Neural cell (in vitro differentiated cells): ENCODE results near the gene LOXHD1. TPM values are rescaled to one million over a fixed set of nuclear protein-coding genes. Genes with fewer than 3 reads are reported as not detected.

Source experiments
- H2AFZ ChIP-seq: fragments of 200-600, 300-800 bp; sonication (generic), shearing (Covaris generic); 2 replicates; pipeline ENCODE4 v1.6.0; 2014; ENCODE audit warnings: low read depth, mild to moderate bottlenecking, antibody characterized with exemption, low read length, moderate library complexity
- H3F3A ChIP-seq: fragments of 200-600 bp; shearing (Covaris generic); 2 replicates; pipeline ENCODE4 v1.6.1; 2016; ENCODE audit warnings: mild to moderate bottlenecking, moderate library complexity, mixed read lengths, antibody characterized with exemption, low read length; ENCODE audit not compliant: insufficient read depth, poor library complexity, severe bottlenecking
- H3K27ac ChIP-seq: fragments of 200-600, 300-800 bp; sonication (generic), shearing (Covaris generic); 2 replicates; pipeline ENCODE4 v1.5.1; 2014; ENCODE audit warnings: mild to moderate bottlenecking, low read length, moderate library complexity
- H3K27me3 ChIP-seq: fragments of 300-800, 200-600 bp; sonication (generic), shearing (Covaris generic); 2 replicates; pipeline ENCODE4 v1.6.0; 2014; ENCODE audit warnings: mild to moderate bottlenecking, low read depth, low read length, moderate library complexity; ENCODE audit not compliant: insufficient read depth
- H3K36me3 ChIP-seq: fragments of 300-800, 200-600 bp; sonication (generic), shearing (Covaris generic); 2 replicates; pipeline ENCODE4 v1.5.1; 2014; ENCODE audit warnings: mild to moderate bottlenecking, antibody characterized with exemption, low read length, moderate library complexity; ENCODE audit not compliant: insufficient read depth
- H3K4me2 ChIP-seq: fragments of 300-800, 200-600 bp; sonication (generic), shearing (Covaris generic); 2 replicates; pipeline ENCODE4 v1.6.0; 2014; ENCODE audit warnings: mild to moderate bottlenecking, low read length
- H3K4me3 ChIP-seq: fragments of 300-800, 200-600 bp; sonication (generic), shearing (Covaris generic); 2 replicates; pipeline ENCODE4 v1.5.1; 2014; ENCODE audit warnings: mild to moderate bottlenecking, low read length, moderate library complexity
- H3K79me2 ChIP-seq: fragments of 200-600 bp; shearing (Covaris generic); replicated peaks from 2 replicates; pipeline ENCODE4 v1.6.0; 2014; ENCODE audit warnings: mild to moderate bottlenecking, low read length, moderate library complexity; ENCODE audit not compliant: insufficient read depth
- H3K9ac ChIP-seq: fragments of 300-800, 200-600 bp; sonication (generic), shearing (Covaris generic); 2 replicates; pipeline ENCODE4 v1.6.1; 2016; ENCODE audit warnings: mild to moderate bottlenecking, low read length, mixed read lengths
- H3K9me2 ChIP-seq: fragments of 200-600 bp; shearing (Covaris generic); 2 replicates; pipeline ENCODE4 v1.6.1; 2016; ENCODE audit warnings: mild to moderate bottlenecking, low read length, mixed read lengths; ENCODE audit not compliant: insufficient read depth
- H3K9me3 ChIP-seq: fragments of 200-600, 300-800 bp; sonication (generic), shearing (Covaris generic); 2 replicates; pipeline ENCODE4 v1.6.1; 2016; ENCODE audit warnings: mild to moderate bottlenecking, mixed run types, low read length, moderate library complexity, mixed read lengths
- H4K20me1 ChIP-seq: fragments of 200-600 bp; shearing (Covaris generic); 2 replicates; pipeline ENCODE4 v1.6.1; 2016; ENCODE audit warnings: mild to moderate bottlenecking, mixed run types; ENCODE audit not compliant: insufficient read depth
- EP300 ChIP-seq: fragments of 450-650 bp; conservative IDR thresholded peaks from 2 replicates; pipeline ENCODE4 v1.6.1; 2014; ENCODE audit warnings: antibody characterized with exemption, mild to moderate bottlenecking, moderate library complexity; ENCODE audit not compliant: poor library complexity, severe bottlenecking
- EZH2 ChIP-seq: fragments of 200-600, 300-800 bp; shearing (Covaris generic), sonication (generic); IDR thresholded peaks from 2 replicates; pipeline ENCODE4 v1.6.1; 2014; ENCODE audit warnings: antibody characterized with exemption, low read length, borderline replicate concordance, mild to moderate bottlenecking; ENCODE audit not compliant: insufficient read depth, poor library complexity, severe bottlenecking
- MXI1 ChIP-seq: fragments of 450-650 bp; conservative IDR thresholded peaks from 2 replicates; pipeline ENCODE4 v1.6.1; 2014; ENCODE audit warnings: antibody characterized with exemption, mild to moderate bottlenecking; ENCODE audit not compliant: poor library complexity, severe bottlenecking
- POLR2AphosphoS5 ChIP-seq: IDR thresholded peaks from 2 replicates; pipeline ENCODE4 v1.6.1; 2012
- RAD21 ChIP-seq: fragments of 450-650 bp; conservative IDR thresholded peaks from 2 replicates; pipeline ENCODE4 v1.6.1; 2014; ENCODE audit warnings: antibody characterized with exemption, mild to moderate bottlenecking, moderate library complexity
- SMC3 ChIP-seq: fragments of 450-650 bp; conservative IDR thresholded peaks from 2 replicates; pipeline ENCODE4 v1.6.1; 2014; ENCODE audit warnings: antibody characterized with exemption, mild to moderate bottlenecking, moderate library complexity; ENCODE audit not compliant: poor library complexity
- TAF1 ChIP-seq: IDR thresholded peaks from 2 replicates; pipeline ENCODE4 v1.6.1; 2012; ENCODE audit warnings: low read depth
- polyA plus RNA-seq: library from polyadenylated mRNA; depleted of rRNA; stranded (reverse); fragments of >200 nt; gene quantifications from 2 replicates; pipeline ENCODE4 v1.2.3, GENCODE V29; 2014
- TF ChIP-seq, protein P1 (sequence below): fragments of 450-650 bp; IDR thresholded peaks from 2 replicates; pipeline ENCODE4 v1.5.1; 2014; ENCODE audit warnings: antibody characterized with exemption, mild to moderate bottlenecking, moderate library complexity; ENCODE audit not compliant: poor library complexity, severe bottlenecking
- TF ChIP-seq, protein P2 (sequence below): IDR thresholded peaks from 2 replicates; pipeline ENCODE4 v1.6.1; 2012; ENCODE audit warnings: borderline replicate concordance

LOXHD1 gene
- polyA plus RNA-seq, 1 donor from 2014 or later: not detected

DNA sequence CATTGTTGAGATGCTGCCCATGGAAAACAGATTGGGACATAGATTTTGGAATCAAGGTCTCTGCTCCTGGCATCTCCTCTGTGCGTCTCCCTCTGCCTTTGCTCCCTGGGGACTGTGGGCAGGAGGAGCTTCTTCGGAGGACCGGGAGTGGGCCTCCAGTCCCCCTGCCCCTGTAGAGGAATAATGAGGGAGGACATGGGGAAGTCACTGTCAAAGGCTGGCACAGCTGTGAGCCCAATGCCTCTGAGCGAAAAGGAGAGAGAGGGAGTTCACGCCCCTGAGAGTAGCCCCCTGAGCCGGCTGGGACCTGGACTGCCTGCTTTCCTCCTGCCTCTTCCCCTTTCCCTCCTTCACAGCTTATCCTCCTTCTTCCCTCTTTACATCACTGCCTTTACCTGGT is 195.0 kb downstream of the LOXHD1 start:
- H3K27ac ChIP-seq: no peak overlapping the region
- no peaks in the 10 kb centered on the region for H3K9me2 ChIP-seq
- H3K79me2 ChIP-seq: no peaks in the 10 kb centered on the region
- H4K20me1 ChIP-seq: no peaks in the 10 kb centered on the region
- TF ChIP-seq, protein P1, sequence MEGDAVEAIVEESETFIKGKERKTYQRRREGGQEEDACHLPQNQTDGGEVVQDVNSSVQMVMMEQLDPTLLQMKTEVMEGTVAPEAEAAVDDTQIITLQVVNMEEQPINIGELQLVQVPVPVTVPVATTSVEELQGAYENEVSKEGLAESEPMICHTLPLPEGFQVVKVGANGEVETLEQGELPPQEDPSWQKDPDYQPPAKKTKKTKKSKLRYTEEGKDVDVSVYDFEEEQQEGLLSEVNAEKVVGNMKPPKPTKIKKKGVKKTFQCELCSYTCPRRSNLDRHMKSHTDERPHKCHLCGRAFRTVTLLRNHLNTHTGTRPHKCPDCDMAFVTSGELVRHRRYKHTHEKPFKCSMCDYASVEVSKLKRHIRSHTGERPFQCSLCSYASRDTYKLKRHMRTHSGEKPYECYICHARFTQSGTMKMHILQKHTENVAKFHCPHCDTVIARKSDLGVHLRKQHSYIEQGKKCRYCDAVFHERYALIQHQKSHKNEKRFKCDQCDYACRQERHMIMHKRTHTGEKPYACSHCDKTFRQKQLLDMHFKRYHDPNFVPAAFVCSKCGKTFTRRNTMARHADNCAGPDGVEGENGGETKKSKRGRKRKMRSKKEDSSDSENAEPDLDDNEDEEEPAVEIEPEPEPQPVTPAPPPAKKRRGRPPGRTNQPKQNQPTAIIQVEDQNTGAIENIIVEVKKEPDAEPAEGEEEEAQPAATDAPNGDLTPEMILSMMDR: no peak
- TF ChIP-seq EP300: no peak
- no peak for TF ChIP-seq MXI1
- TF ChIP-seq, protein P2, sequence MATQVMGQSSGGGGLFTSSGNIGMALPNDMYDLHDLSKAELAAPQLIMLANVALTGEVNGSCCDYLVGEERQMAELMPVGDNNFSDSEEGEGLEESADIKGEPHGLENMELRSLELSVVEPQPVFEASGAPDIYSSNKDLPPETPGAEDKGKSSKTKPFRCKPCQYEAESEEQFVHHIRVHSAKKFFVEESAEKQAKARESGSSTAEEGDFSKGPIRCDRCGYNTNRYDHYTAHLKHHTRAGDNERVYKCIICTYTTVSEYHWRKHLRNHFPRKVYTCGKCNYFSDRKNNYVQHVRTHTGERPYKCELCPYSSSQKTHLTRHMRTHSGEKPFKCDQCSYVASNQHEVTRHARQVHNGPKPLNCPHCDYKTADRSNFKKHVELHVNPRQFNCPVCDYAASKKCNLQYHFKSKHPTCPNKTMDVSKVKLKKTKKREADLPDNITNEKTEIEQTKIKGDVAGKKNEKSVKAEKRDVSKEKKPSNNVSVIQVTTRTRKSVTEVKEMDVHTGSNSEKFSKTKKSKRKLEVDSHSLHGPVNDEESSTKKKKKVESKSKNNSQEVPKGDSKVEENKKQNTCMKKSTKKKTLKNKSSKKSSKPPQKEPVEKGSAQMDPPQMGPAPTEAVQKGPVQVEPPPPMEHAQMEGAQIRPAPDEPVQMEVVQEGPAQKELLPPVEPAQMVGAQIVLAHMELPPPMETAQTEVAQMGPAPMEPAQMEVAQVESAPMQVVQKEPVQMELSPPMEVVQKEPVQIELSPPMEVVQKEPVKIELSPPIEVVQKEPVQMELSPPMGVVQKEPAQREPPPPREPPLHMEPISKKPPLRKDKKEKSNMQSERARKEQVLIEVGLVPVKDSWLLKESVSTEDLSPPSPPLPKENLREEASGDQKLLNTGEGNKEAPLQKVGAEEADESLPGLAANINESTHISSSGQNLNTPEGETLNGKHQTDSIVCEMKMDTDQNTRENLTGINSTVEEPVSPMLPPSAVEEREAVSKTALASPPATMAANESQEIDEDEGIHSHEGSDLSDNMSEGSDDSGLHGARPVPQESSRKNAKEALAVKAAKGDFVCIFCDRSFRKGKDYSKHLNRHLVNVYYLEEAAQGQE: no peak
- TF ChIP-seq SMC3: no peak
- TF ChIP-seq POLR2AphosphoS5: no peak
- TF ChIP-seq EZH2: no peak
- TF ChIP-seq TAF1: no peak
- no peaks in the 10 kb centered on the region for H3K36me3 ChIP-seq
- no peaks in the 10 kb centered on the region for H3K27me3 ChIP-seq
- H3K4me2 ChIP-seq: no peak overlapping the region
- H3F3A ChIP-seq: no peaks in the 10 kb centered on the region
- H3K4me3 ChIP-seq: no peak overlapping the region
- H3K9ac ChIP-seq: no peak overlapping the region
- no peaks in the 10 kb centered on the region for H3K9me3 ChIP-seq
- H2AFZ ChIP-seq: no peak overlapping the region

DNA sequence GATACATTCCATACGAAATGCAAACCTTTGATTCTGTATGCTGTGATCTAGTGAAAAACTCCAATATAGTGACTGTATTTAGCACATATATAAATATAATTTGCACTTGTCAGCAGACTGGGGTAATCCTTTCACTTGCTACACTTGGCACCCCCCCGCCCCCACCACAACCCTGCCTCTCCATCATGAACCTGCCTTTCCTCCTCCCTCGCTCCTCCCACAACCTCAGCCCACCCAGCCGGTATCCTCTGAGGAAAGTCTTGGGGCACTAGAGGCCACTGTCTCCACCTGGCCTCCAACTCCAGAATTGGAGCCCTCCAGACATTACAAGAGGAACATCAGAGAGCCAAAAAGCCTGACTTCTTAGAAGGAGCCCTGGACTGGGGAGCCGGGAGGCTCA is 196.3 kb downstream of the LOXHD1 start:
- no peaks in the 10 kb centered on the region for H3F3A ChIP-seq
- no peaks in the 10 kb centered on the region for H3K79me2 ChIP-seq
- no peak overlapping the region for H3K4me3 ChIP-seq
- no peak overlapping the region for H2AFZ ChIP-seq
- H3K36me3 ChIP-seq: no peaks in the 10 kb centered on the region
- no peak overlapping the region for H3K4me2 ChIP-seq
- no peaks in the 10 kb centered on the region for H3K9me3 ChIP-seq
- no peaks in the 10 kb centered on the region for H3K9me2 ChIP-seq
- no peak overlapping the region for H3K9ac ChIP-seq
- no peak for TF ChIP-seq SMC3
- no peak for TF ChIP-seq EP300
- TF ChIP-seq, protein P1: no peak
- TF ChIP-seq, protein P2: no peak
- TF ChIP-seq POLR2AphosphoS5: no peak
- no peak for TF ChIP-seq EZH2
- no peak for TF ChIP-seq MXI1
- TF ChIP-seq TAF1: no peak
- no peak for TF ChIP-seq RAD21
- no peaks in the 10 kb centered on the region for H3K27me3 ChIP-seq
- no peak overlapping the region for H3K27ac ChIP-seq
- no peaks in the 10 kb centered on the region for H4K20me1 ChIP-seq
